ENCODE measurements around the gene USP4.

USP4 gene

DNA sequence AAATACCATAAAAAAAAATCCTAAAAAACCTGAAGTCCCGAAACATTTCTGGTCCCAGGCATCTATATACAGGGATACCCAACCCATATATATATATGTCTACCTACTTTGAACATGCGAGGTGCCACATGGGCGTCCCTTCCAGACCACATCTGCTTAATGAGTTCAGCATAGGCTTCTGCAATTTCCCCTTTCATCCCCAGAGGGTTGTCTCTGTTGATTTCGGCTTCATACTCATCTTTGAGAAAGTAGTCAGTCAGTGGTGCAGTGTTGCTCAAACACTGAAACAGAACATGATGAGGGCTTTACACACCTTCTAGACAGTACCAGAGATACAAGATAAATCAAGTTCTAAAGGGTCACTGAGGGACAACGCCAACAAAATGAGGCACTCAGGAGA lies 34.2 kb downstream of the USP4 start:
- no peak for TF ChIP-seq GABPA (IDR thresholded peaks at IDR 0.05; ENCODE audit: low read depth)
- TF ChIP-seq, protein P1, sequence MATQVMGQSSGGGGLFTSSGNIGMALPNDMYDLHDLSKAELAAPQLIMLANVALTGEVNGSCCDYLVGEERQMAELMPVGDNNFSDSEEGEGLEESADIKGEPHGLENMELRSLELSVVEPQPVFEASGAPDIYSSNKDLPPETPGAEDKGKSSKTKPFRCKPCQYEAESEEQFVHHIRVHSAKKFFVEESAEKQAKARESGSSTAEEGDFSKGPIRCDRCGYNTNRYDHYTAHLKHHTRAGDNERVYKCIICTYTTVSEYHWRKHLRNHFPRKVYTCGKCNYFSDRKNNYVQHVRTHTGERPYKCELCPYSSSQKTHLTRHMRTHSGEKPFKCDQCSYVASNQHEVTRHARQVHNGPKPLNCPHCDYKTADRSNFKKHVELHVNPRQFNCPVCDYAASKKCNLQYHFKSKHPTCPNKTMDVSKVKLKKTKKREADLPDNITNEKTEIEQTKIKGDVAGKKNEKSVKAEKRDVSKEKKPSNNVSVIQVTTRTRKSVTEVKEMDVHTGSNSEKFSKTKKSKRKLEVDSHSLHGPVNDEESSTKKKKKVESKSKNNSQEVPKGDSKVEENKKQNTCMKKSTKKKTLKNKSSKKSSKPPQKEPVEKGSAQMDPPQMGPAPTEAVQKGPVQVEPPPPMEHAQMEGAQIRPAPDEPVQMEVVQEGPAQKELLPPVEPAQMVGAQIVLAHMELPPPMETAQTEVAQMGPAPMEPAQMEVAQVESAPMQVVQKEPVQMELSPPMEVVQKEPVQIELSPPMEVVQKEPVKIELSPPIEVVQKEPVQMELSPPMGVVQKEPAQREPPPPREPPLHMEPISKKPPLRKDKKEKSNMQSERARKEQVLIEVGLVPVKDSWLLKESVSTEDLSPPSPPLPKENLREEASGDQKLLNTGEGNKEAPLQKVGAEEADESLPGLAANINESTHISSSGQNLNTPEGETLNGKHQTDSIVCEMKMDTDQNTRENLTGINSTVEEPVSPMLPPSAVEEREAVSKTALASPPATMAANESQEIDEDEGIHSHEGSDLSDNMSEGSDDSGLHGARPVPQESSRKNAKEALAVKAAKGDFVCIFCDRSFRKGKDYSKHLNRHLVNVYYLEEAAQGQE (IDR thresholded peaks at IDR 0.05; ENCODE audit: insufficient replicate concordance, low read depth) = no peak
- TF ChIP-seq POLR2AphosphoS5 (IDR thresholded peaks at IDR 0.05; ENCODE audit: low read depth) = no peak
- TF ChIP-seq, protein P2, sequence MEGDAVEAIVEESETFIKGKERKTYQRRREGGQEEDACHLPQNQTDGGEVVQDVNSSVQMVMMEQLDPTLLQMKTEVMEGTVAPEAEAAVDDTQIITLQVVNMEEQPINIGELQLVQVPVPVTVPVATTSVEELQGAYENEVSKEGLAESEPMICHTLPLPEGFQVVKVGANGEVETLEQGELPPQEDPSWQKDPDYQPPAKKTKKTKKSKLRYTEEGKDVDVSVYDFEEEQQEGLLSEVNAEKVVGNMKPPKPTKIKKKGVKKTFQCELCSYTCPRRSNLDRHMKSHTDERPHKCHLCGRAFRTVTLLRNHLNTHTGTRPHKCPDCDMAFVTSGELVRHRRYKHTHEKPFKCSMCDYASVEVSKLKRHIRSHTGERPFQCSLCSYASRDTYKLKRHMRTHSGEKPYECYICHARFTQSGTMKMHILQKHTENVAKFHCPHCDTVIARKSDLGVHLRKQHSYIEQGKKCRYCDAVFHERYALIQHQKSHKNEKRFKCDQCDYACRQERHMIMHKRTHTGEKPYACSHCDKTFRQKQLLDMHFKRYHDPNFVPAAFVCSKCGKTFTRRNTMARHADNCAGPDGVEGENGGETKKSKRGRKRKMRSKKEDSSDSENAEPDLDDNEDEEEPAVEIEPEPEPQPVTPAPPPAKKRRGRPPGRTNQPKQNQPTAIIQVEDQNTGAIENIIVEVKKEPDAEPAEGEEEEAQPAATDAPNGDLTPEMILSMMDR (IDR thresholded peaks at IDR 0.05; ENCODE audit: insufficient read depth, low read length) = no peak
- no peak for TF ChIP-seq SPI1 (IDR thresholded peaks at IDR 0.05; ENCODE audit: borderline replicate concordance, low read depth)
- no peak for DNase-seq (ENCODE audit: low read depth in 1 of 2, low spot score in 1 of 2)
- Histone ChIP-seq H3K27ac (replicated peaks) (no peak overlapping the region), H3K27me3 (ENCODE audit: insufficient read depth, poor library complexity, severe bottlenecking) (no peaks in the 10 kb centered on the region), H3K4me3 (replicated peaks; ENCODE audit: insufficient read depth, low read length) (no peak overlapping the region)

GRCh38 chr3:49302613-49303012 lies 37.2 kb downstream of the USP4 start:
- no peak overlapping the region for H3K4me3 ChIP-seq (replicated peaks; ENCODE audit: insufficient read depth, low read length)
- no peaks in the 10 kb centered on the region for H3K27me3 ChIP-seq (ENCODE audit: insufficient read depth, poor library complexity, severe bottlenecking)
- TF ChIP-seq GABPA (IDR thresholded peaks at IDR 0.05; ENCODE audit: low read depth) (no peak), POLR2AphosphoS5 (IDR thresholded peaks at IDR 0.05; ENCODE audit: low read depth) (no peak), SPI1 (IDR thresholded peaks at IDR 0.05; ENCODE audit: borderline replicate concordance, low read depth) (no peak)
- TF ChIP-seq, protein P2 (IDR thresholded peaks at IDR 0.05; ENCODE audit: insufficient read depth, low read length) = no peak
- TF ChIP-seq, protein P1 (IDR thresholded peaks at IDR 0.05; ENCODE audit: insufficient replicate concordance, low read depth) = no peak
- no peak overlapping the region for H3K27ac ChIP-seq (replicated peaks)
- no peak for DNase-seq (ENCODE audit: low read depth in 1 of 2, low spot score in 1 of 2)

GRCh38 chr3:49300595-49300994 lies 39.3 kb downstream of the USP4 start:
- DNase-seq (ENCODE audit: low read depth in 1 of 2, low spot score in 1 of 2) = no peak
- H3K4me3 ChIP-seq (replicated peaks; ENCODE audit: insufficient read depth, low read length) = no peak overlapping the region
- no peaks in the 10 kb centered on the region for H3K27me3 ChIP-seq (ENCODE audit: insufficient read depth, poor library complexity, severe bottlenecking)
- TF ChIP-seq, protein P1 (IDR thresholded peaks at IDR 0.05; ENCODE audit: insufficient replicate concordance, low read depth) = no peak
- no peak for TF ChIP-seq POLR2AphosphoS5 (IDR thresholded peaks at IDR 0.05; ENCODE audit: low read depth)
- no peak for TF ChIP-seq SPI1 (IDR thresholded peaks at IDR 0.05; ENCODE audit: borderline replicate concordance, low read depth)
- no peak for TF ChIP-seq GABPA (IDR thresholded peaks at IDR 0.05; ENCODE audit: low read depth)
- TF ChIP-seq, protein P2 (IDR thresholded peaks at IDR 0.05; ENCODE audit: insufficient read depth, low read length) = no peak
- H3K27ac ChIP-seq (replicated peaks) = no peak overlapping the region

Data from HL-60 (cell line).